Mesodermal cell (in vitro differentiated cells): Measurements from ENCODE around the gene TRAM2.
A peak's percentile ranks its signal among the peaks of the same experiment; 100 is the strongest.

Source experiments
- H3K27ac ChIP-seq: 2 replicates; pipeline ENCODE4 v1.7.0; 2013; ENCODE audit warnings: mild to moderate bottlenecking, low read depth, low read length, moderate library complexity; ENCODE audit not compliant: severe bottlenecking
- H3K36me3 ChIP-seq: 2 replicates; pipeline ENCODE4 v1.7.1; 2013; ENCODE audit warnings: mild to moderate bottlenecking, low read length, moderate library complexity; ENCODE audit not compliant: control insufficient read depth, insufficient read depth
- H3K4me1 ChIP-seq: one replicate; pipeline ENCODE4 v1.7.1; 2013; ENCODE audit warnings: mild to moderate bottlenecking, low read length; ENCODE audit not compliant: insufficient read depth, control insufficient read depth, poor library complexity, severe bottlenecking
- H3K4me3 ChIP-seq: 2 replicates; pipeline ENCODE4 v1.7.0; 2013; ENCODE audit warnings: low read length, control low read depth, mild to moderate bottlenecking; ENCODE audit not compliant: insufficient read depth, poor library complexity, severe bottlenecking; ENCODE audit errors: extremely low read depth
- H3K9me3 ChIP-seq: 2 replicates; pipeline ENCODE4 v1.7.1; 2013; ENCODE audit warnings: mild to moderate bottlenecking, low read length, moderate library complexity; ENCODE audit not compliant: control insufficient read depth
- WGBS, 2 experiments: methylation state at CpG; one replicate each; pipeline ENCODE4 v1.1.5; 2013; ENCODE audit warnings: missing lambda C conversion rate in 2 of 2; ENCODE audit not compliant: insufficient coverage in 2 of 2; 5-methylcytosine and 5-hydroxymethylcytosine counted together

The TRAM2 gene

GRCh38 chr6:52527436-52527835 lies 49.4 kb downstream of the TRAM2 start:
- Histone ChIP-seq H3K36me3 (peaks cover 24% of the 10 kb centered on the region), H3K4me1 (peaks cover 16% of the 10 kb centered on the region), H3K27ac (no peak overlapping the region), H3K4me3 (no peak overlapping the region), H3K9me3 (no peaks in the 10 kb centered on the region)
- WGBS, 2 experiments = 100% methylated on average over 3 to 4 of the region's 7 CpGs

GRCh38 chr6:52526634-52527033 lies 50.2 kb downstream of the TRAM2 start:
- 86 to 96% methylated on average over 2 of the region's 4 CpGs for WGBS, 2 experiments
- Histone ChIP-seq H3K4me3 (no peak overlapping the region), H3K4me1 (peaks cover 22% of the 10 kb centered on the region), H3K36me3 (peaks cover 24% of the 10 kb centered on the region), H3K9me3 (no peaks in the 10 kb centered on the region), H3K27ac (no peak overlapping the region)

- Histone ChIP-seq H3K27ac (no peak overlapping the region), H3K4me1 (peaks cover 22% of the 10 kb centered on the region), H3K4me3 (no peak overlapping the region), H3K9me3 (no peaks in the 10 kb centered on the region), H3K36me3 (peaks cover 24% of the 10 kb centered on the region)
- whole genome bisulfite sequencing, 2 experiments = 89 to 93% methylated on average over 3 to 4 of the region's 4 CpGs
Measured at GRCh38 chr6:52524918-52525317, 51.9 kb downstream of the TRAM2 start.

DNA sequence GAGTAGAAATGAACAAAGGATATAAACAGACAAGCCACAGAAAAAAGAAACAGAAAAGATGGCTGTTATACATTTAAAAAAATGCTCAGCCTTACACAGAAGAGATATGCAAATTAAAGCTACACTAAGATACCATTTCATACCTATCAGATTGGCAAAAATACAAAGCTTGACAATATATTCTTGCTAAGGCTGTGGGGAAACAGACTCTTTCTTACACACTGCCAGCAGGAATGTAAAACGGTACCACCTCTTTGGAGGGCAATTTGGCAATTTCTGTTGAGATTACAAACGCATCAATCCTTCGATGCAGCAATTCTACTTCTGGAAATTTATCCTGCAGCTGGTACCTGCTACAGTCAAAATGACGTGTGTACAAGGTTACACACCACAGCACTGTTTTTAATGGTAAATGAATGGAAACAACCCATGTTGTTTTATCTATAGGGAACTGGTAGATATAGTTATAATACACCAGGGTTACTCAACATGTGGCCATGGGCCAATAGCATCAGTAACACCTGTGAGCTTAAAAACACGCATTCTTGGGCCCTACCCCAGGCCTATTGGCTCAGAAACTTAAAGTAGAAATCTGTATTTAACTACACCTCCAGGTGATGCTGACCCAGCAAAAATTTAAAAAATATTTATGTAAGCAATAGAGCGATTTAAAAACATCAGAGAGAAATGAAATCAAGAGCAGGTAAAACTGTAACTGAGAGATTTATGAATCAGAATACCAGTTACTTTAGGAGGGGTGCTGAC lies 53.3 kb downstream of the TRAM2 start:
- Histone ChIP-seq H3K27ac (no peak overlapping the region), H3K4me1 (peaks cover 27% of the 10 kb centered on the region), H3K4me3 (no peak overlapping the region), H3K36me3 (peaks cover 26% of the 10 kb centered on the region), H3K9me3 (no peaks in the 10 kb centered on the region)
- WGBS, 2 experiments = 88 to 93% methylated on average over 3 to 4 of the region's 6 CpGs

DNA sequence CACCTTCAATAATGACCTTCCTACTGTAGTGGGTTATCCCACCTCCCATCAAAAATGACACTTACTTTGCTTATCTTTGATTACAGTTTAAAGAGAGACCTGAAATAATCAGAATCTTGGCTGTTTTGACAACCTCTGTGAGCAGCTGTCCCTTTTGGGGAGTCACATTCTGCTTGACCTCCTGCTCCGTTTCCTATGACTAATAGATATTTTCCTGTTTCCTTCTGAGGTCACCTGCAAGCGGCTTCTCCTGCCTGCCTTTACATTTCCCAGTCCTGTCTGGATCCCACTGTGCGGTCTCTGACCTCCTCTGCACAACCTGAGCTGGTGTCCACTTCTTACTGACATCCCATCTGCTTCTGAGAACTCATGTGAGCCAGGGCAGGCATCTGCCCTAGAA lies 54.2 kb downstream of the TRAM2 start:
- peaks cover 26% of the 10 kb centered on the region for H3K36me3 ChIP-seq
- no peaks in the 10 kb centered on the region for H3K9me3 ChIP-seq
- WGBS, 2 experiments = 76 to 81% methylated on average over 2 to 3 of the region's 3 CpGs
- H3K27ac ChIP-seq = no peak overlapping the region
- H3K4me1 ChIP-seq = peaks cover 36% of the 10 kb centered on the region
- H3K4me3 ChIP-seq = no peak overlapping the region

GRCh38 chr6:52522151-52522626 lies 54.7 kb downstream of the TRAM2 start:
- Histone ChIP-seq H3K27ac (no peak overlapping the region), H3K36me3 (peaks cover 26% of the 10 kb centered on the region), H3K9me3 (no peaks in the 10 kb centered on the region), H3K4me3 (no peak overlapping the region), H3K4me1 (peaks cover 38% of the 10 kb centered on the region)
- WGBS, 2 experiments = 83 to 85% methylated on average over 5 to 6 of the region's 7 CpGs

GRCh38 chr6:52519618-52520017 lies 57.2 kb downstream of the TRAM2 start:
- Histone ChIP-seq H3K4me1 (peaks cover 53% of the 10 kb centered on the region), H3K9me3 (no peaks in the 10 kb centered on the region), H3K4me3 (no peak overlapping the region), H3K27ac (no peak overlapping the region), H3K36me3 (peaks cover 50% of the 10 kb centered on the region)
- WGBS, 2 experiments = 80 to 96% methylated on average over 2 of the region's 4 CpGs

DNA sequence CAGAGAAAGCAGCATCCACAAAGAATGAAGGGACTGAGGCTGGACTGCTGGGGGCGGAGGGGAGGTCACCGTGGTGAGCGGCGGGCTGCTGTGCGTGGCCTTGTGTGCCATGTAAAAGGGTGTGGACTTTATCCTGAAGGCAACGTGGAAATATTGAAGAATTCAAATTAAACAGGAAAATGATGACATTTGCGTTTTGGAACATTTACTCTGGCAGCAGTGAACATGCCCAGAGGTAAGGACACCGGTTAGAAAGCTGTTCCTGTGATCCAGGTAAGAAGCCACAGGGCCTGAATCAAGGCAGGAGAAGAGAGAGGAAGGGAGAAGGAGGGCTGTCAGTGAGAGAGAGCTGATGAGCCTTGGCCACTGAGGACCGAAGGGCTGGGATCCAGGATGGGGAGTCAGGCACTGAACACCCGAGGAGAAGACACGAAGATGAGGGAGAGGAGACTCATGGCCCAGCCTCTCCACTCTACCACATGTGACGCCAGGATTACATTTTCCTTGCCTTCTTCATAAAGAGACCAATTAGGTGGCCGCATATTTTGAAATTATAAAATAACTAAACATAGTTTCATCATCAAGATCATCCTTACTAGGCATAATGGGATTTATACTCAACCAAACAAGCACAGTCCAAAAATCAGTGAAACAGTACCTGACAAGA lies 58.4 kb downstream of the TRAM2 start:
- 78 to 84% methylated on average over 9 to 11 of the region's 13 CpGs for WGBS, 2 experiments
- Histone ChIP-seq H3K27ac (peak overlapping the region; percentile 96), H3K9me3 (no peaks in the 10 kb centered on the region), H3K4me1 (peaks cover 64% of the 10 kb centered on the region), H3K4me3 (no peak overlapping the region), H3K36me3 (peaks cover 57% of the 10 kb centered on the region)

DNA sequence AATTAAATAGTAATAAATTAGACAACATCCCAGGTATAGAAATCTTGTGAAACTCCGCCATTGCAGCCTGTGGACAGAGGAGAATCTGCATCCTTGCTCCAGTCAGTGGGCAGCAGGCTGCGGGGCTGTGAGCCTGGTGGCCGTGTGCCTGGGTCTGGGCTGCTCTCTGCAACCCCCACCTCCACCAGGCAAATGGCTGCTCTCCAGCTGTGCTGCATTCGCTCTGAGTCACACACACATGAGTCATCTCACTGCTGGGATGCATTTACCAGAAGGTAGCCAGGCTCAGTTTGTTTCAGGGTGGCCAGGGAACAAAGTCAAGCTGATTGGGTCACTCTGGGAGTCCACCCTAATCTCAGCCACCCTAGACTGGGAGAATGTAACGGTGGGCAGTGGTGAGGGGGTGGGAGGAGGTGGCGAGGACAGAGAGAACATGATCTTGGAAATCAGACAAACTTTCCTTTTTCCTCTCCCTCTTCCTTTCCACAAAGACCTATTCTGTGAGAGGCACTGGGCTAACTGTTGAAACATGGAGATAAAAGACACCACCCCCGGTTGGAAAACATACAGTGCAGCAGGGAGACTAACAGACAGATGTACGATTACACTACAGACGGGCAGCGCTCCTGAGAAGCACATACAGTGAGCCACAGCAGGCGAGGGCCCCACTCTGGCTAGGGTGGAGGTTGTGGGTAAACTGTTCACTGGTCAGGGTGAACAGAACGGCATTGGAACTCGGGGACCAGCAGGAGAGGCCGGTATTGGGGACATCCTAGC lies 59.2 kb downstream of the TRAM2 start:
- 41 to 46% methylated on average over 11 to 12 of the region's 14 CpGs for WGBS, 2 experiments
- Histone ChIP-seq H3K4me1 (peaks cover 63% of the 10 kb centered on the region), H3K9me3 (no peaks in the 10 kb centered on the region), H3K36me3 (peaks cover 59% of the 10 kb centered on the region), H3K27ac (peak overlapping the region; percentile 96), H3K4me3 (no peak overlapping the region)

DNA sequence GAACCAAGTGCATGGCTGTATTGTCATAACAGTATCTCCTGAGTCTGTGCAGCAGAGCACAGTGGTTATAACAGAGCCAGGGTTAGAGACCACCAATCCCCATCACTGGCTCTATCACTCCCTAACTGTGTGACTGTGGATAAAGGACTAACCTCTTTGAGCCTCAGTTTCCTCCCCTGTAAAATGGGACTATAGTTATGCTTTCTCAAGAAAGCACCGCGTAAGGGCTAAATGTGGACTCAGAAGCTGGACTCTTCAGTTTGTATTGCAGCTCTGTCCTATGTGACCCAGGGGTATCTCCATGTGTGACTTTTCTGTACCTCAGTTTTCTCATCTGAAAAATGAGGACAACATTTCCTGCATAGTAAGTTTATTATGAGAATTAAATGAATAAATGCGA lies 59.9 kb downstream of the TRAM2 start:
- H3K9me3 ChIP-seq = no peaks in the 10 kb centered on the region
- peaks cover 63% of the 10 kb centered on the region for H3K4me1 ChIP-seq
- H3K27ac ChIP-seq = no peak overlapping the region
- peaks cover 59% of the 10 kb centered on the region for H3K36me3 ChIP-seq
- no peak overlapping the region for H3K4me3 ChIP-seq
- 96 to 100% methylated on average over 2 of the region's 3 CpGs for WGBS, 2 experiments
